Suprapubic skin (tissue), 4 donors: Measurements from ENCODE around the gene ZNF536.

Experiments used
- EP300 ChIP-seq: sonication (generic); formaldehyde crosslinking; IDR thresholded peaks from one replicate; pipeline ENCODE4 v1.6.1; 2017; ENCODE audit warnings: antibody characterized with exemption
- POLR2A ChIP-seq, 2 donors: fragments of 450-650 bp; IDR thresholded peaks; one replicate each; pipeline ENCODE4 v1.6.1; 2017; ENCODE audit warnings: antibody characterized with exemption in 2 of 2, mild to moderate bottlenecking in 2 of 2, moderate library complexity in 2 of 2
- POLR2AphosphoS5 ChIP-seq, 3 donors: sonication (generic); formaldehyde crosslinking; IDR thresholded peaks; one replicate each; pipeline ENCODE4 v1.6.1; 2017; ENCODE audit warnings: antibody characterized with exemption in 3 of 3
- TF ChIP-seq, protein P1 (sequence below), 2 donors: fragments of 200-600 bp in 1 of 2; fragments of 450-650 bp in 1 of 2; sonication (generic) in 1 of 2; IDR thresholded peaks; one replicate each; pipeline ENCODE4 v1.5.1; 2016 to 2019; ENCODE audit warnings: antibody characterized with exemption in 2 of 2, mild to moderate bottlenecking in 1 of 2, moderate library complexity in 1 of 2

DNA sequence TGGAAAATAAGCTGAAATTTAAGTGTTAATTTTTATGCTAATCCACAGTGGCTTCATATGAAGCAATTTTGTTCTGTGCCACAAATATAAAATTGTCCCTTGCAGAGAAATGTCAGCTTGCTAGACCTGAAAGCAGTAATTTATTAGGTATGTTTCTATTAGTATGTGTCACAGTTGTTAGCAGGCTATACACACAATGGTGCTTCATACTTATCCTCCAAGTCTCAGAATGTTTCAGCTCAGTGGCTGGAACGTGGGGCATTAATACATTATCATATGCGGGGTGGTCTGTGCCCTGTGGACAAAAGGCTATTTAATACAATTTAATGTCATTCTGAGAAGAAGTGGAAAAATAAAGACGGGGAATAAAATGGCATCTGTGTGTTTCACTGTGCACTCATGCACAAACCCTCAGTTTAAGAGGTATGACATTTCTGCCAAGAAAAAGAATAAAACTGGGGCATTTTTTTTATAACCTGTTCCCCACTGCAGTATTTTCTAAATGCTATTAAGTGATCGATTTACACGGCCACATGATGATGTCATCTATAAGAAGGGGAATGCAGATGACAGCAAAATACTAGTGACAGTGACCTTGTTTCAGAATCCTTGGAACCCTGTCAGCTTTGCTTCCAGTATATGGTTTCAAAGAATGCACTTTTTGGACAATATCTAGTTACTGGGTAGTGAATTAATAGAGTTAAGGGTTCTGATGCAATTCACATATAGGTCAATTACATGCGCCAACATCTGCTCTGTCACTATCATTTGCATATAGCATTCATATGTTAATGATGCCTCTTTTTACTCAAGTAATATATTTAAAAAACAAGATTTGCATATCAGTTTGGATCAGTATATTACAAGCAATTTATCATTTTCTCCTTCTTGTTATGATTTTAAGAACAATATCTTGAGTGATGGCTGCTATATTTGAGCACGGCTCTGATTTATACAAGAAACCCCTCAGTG, 21.2 kb upstream of the ZNF536 start:
- TF ChIP-seq, protein P1, sequence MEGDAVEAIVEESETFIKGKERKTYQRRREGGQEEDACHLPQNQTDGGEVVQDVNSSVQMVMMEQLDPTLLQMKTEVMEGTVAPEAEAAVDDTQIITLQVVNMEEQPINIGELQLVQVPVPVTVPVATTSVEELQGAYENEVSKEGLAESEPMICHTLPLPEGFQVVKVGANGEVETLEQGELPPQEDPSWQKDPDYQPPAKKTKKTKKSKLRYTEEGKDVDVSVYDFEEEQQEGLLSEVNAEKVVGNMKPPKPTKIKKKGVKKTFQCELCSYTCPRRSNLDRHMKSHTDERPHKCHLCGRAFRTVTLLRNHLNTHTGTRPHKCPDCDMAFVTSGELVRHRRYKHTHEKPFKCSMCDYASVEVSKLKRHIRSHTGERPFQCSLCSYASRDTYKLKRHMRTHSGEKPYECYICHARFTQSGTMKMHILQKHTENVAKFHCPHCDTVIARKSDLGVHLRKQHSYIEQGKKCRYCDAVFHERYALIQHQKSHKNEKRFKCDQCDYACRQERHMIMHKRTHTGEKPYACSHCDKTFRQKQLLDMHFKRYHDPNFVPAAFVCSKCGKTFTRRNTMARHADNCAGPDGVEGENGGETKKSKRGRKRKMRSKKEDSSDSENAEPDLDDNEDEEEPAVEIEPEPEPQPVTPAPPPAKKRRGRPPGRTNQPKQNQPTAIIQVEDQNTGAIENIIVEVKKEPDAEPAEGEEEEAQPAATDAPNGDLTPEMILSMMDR (IDR thresholded peaks at IDR 0.05), result no peak
- TF ChIP-seq POLR2AphosphoS5 (IDR thresholded peaks at IDR 0.05) (no peak), EP300 (no peak), POLR2A (IDR thresholded peaks at IDR 0.05) (no peak)
